T-helper 2 cell treated with Interferon-gamma antibody and Interleukin-4, amounts not matched to agents 5 μg/mL and 100 μg/mL, for 36 hours (primary cell): ENCODE measurements around the gene CBLN3.
"Not testable (repeated sequence)": the region's sequence is repeated elsewhere in the genome, so short reads cannot be mapped to it uniquely, and the experiment has no call there.

Experiments
- DNase-seq: peaks from one replicate; pipeline ENCODE4 v3.0.0; 2021; ENCODE audit warnings: low spot score
- H3K27ac Mint-ChIP-seq: one replicate; pipeline ENCODE4 v1.8.0; 2021; ENCODE audit warnings: mild to moderate bottlenecking, mixed read lengths
- H3K27me3 Mint-ChIP-seq: one replicate; pipeline ENCODE4 v1.8.0; 2021; ENCODE audit warnings: low read depth, mixed read lengths
- H3K36me3 Mint-ChIP-seq: one replicate; pipeline ENCODE4 v1.8.0; 2021; ENCODE audit warnings: low read depth, mixed read lengths
- H3K4me1 Mint-ChIP-seq: one replicate; pipeline ENCODE4 v1.8.0; 2021; ENCODE audit warnings: low read depth, mixed read lengths
- H3K4me3 Mint-ChIP-seq: one replicate; pipeline ENCODE4 v1.8.0; 2022; ENCODE audit warnings: mild to moderate bottlenecking, moderate library complexity, mixed read lengths
- H3K9me3 Mint-ChIP-seq: one replicate; pipeline ENCODE4 v1.8.0; 2021; ENCODE audit warnings: mixed read lengths

The CBLN3 gene

DNA sequence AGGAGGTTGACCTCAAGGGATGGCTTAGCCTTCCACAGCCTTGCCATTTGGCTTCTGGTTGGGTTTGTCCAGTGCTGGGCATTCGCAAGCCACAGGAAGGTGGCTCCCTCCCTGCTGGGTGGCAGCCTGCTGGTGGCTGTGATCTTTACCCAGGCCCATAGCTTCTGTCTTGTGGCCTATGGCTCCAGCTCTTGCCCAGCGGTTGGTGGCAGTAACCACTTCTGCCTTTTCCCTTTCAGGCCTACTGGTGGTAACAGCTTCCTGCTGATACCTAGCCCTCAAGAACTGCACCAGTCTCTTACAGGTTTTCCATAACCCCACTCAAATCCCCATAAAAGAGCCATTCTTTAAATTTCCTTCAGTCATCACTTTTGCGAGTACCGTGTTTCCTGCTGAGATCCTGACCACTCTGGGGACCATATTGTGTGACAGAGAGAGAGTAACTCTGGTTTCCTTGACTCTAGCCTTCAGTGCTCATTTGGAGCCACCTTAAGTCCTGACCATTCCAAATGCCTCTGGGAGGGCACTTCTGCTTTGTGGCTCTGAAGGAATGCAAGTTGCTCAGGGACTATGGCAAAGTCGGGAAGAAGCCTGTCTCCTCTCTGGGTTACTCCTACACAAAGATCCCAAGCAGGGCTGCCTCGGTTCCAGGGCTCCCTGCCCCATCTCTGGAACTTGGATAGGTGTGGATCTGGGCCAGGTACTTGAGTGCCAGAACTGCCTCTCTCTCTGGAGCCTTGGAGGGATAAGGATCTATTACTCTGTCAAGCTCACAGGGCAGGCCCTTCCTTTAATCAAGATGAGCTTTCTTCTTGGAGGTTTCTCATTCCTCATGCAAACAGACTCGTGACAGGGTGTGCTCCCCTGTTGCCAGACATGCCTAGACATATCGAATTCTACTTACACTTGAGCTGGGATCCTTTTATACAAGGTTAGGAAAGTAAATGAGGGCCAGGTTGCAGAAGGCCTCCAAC is 33.6 kb downstream of the CBLN3 start:
- Mint-ChIP-seq H3K36me3 (no peaks in the 10 kb centered on the region), H3K4me3 (no peak overlapping the region), H3K9me3 (no peaks in the 10 kb centered on the region), H3K27ac (no peak overlapping the region), H3K27me3 (peaks cover 42% of the 10 kb centered on the region), H3K4me1 (peaks cover 3% of the 10 kb centered on the region)
- no peak for DNase-seq

GRCh38 chr14:24394275-24394674 is 35.2 kb downstream of the CBLN3 start:
- Mint-ChIP-seq H3K4me1 (no peaks in the 10 kb centered on the region), H3K4me3 (no peak overlapping the region), H3K27ac (no peak overlapping the region), H3K36me3 (no peaks in the 10 kb centered on the region), H3K9me3 (no peaks in the 10 kb centered on the region), H3K27me3 (peaks cover 40% of the 10 kb centered on the region)
- DNase-seq: no peak

DNA sequence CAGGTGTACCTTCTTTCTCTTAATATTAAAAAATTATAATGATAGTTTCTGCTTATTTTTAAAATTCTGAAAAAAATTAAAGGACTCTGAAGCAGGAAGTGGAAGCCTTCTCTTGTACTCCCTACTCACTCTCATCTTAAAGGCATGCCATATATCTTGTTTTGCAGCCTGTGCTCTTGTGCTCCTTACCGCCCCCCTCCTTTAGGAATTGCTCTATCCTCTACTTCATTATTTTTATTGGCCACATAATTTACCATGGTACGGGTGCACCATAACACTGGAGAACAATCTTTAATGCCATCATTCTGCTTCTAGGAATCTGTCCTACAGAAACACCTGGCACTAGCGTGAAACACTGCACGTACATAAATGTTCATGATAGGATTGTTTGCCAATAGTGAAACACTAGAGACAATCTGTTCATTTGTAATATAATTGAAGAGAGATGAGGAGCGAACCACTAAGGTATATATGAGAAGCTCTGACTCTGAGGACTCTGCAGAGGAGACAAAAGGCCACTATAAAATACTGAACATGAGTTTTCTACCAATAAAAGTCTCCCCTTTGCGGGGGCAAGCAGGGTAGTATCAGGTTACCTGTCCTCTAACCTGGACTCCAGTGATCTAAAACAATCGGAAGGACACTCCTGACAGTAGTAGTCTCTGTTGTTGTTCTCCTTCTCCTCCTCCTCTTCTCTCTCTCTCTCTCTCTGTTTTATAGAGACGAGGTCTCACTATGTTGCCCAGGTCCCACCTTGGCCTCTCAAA is 37.0 kb downstream of the CBLN3 start:
- DNase-seq: no peak
- H3K27me3 Mint-ChIP-seq: peaks cover 44% of the 10 kb centered on the region
- no peaks in the 10 kb centered on the region for H3K36me3 Mint-ChIP-seq
- no peak overlapping the region for H3K27ac Mint-ChIP-seq
- H3K4me1 Mint-ChIP-seq: no peaks in the 10 kb centered on the region
- no peaks in the 10 kb centered on the region for H3K9me3 Mint-ChIP-seq
- no peak overlapping the region for H3K4me3 Mint-ChIP-seq

DNA sequence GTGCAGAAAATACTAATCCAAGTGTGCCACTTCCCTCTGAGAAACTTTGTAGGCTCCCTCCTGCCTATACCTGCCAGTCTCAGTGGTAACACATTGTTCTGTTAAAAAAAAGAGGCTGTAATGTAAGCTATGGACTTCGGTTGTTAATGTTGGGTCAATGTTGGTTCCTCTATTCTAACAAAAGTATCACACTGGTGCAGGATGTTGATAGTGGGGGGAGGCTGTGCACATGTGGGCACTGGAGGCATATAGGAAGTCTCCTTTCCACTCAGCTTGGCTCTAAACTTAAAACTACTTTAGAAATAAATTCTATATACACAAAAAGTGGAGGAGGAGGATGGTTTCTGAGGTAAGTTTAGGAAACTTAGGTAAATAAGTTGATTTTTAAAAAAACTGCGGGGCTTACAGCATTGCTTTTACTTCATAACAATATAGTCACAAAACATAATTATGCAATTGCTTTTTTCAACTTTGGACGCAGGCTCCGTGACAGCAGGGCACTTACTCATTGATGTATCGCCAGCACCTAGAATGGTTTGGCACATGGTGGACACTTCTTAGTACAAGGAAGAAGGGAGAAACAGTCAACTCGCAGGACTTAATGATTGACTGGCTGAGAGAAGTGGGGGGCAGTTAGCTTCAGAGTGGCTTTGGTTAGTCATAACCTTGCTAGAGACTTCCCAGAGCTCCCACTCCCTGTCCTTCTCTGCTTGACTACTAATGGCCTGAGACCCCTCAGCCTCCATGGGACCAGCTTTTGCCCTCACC is 38.6 kb downstream of the CBLN3 start:
- no peak overlapping the region for H3K27ac Mint-ChIP-seq
- no peaks in the 10 kb centered on the region for H3K36me3 Mint-ChIP-seq
- H3K27me3 Mint-ChIP-seq: peaks cover 33% of the 10 kb centered on the region
- no peaks in the 10 kb centered on the region for H3K9me3 Mint-ChIP-seq
- no peaks in the 10 kb centered on the region for H3K4me1 Mint-ChIP-seq
- DNase-seq: no peak
- no peak overlapping the region for H3K4me3 Mint-ChIP-seq

GRCh38 chr14:24389226-24389848 is 40.1 kb downstream of the CBLN3 start:
- Mint-ChIP-seq H3K4me3 (no peak overlapping the region), H3K9me3 (no peaks in the 10 kb centered on the region), H3K27me3 (peaks cover 31% of the 10 kb centered on the region), H3K4me1 (no peaks in the 10 kb centered on the region), H3K36me3 (no peaks in the 10 kb centered on the region), H3K27ac (no peak overlapping the region)
- DNase-seq: no peak

DNA sequence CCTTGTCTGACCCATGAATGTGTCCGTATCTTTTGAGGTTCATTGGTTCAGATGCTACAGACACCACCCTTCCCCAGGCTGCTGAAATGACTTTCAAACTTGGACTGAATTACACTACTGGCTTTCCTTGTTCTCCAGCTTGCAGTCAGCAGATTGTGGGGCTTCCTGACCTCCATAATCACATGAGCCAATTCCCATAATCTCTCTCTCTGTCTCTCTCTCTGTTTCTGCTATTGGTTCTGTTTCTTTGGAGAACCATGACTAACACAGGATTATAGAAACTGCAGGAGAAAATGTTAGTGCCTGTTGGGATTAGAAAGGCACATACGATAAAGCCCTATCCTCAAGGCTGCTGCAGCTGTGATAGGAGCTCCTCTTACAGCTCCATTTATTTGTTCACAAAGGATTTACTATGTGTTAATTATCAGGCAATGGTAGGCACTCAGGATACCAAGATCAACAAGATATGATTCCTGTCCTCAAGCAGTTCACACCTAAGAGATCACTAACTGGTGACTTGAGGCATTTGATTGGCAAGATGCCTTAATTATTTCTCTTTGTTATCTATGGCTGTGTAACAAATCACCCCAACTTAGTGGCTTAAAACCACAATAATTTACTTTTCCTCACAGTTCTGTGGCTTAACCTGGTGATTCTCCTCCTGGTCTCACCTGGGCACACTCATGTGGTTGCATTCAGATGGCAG is 40.8 kb downstream of the CBLN3 start:
- peaks cover 30% of the 10 kb centered on the region for H3K27me3 Mint-ChIP-seq
- no peak overlapping the region for H3K4me3 Mint-ChIP-seq
- no peak for DNase-seq
- no peaks in the 10 kb centered on the region for H3K9me3 Mint-ChIP-seq
- no peaks in the 10 kb centered on the region for H3K36me3 Mint-ChIP-seq
- H3K4me1 Mint-ChIP-seq: no peaks in the 10 kb centered on the region
- no peak overlapping the region for H3K27ac Mint-ChIP-seq

DNA sequence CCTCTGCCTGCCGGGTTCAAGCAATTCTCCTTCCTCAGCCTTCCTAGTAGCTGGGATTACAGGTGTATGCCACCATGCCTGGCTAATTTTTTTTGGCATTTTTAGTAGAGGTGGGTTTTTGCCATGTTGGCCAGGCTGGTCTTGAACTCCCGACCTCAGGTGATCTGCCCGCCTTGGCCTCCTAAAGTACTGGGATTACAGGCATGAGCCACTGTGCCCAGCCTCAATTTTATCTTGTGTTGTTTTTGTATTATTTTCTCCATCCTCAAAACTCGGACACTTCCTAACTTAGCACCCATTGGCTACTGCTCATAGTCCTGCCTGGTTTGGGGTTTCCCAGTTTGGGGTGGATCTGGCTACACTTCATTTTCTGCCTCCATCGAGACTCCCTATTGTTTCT is 41.9 kb downstream of the CBLN3 start:
- H3K27me3 Mint-ChIP-seq: peaks cover 31% of the 10 kb centered on the region
- not testable (repeated sequence) for H3K36me3 Mint-ChIP-seq, H3K4me1 Mint-ChIP-seq, H3K9me3 Mint-ChIP-seq, DNase-seq, H3K4me3 Mint-ChIP-seq, H3K27ac Mint-ChIP-seq

DNA sequence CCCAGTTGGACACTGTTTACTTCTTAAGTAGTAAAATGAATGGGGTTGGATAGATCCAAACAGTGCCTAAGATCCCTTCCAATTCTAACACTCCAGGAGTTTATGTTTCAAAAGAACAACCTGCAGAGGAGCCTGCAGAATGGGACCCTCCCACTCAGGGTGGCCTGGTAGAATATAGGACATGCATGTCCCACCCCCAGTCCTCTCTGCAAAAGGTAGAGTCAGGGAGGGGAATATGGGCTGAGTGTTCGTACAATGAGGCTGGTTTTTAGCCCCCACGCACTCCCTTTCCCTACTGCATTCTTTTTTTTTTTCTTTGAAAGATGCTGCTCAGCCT is 42.5 kb downstream of the CBLN3 start:
- H3K4me3 Mint-ChIP-seq: no peak overlapping the region
- no peaks in the 10 kb centered on the region for H3K9me3 Mint-ChIP-seq
- H3K4me1 Mint-ChIP-seq: no peaks in the 10 kb centered on the region
- peaks cover 32% of the 10 kb centered on the region for H3K27me3 Mint-ChIP-seq
- H3K36me3 Mint-ChIP-seq: no peaks in the 10 kb centered on the region
- H3K27ac Mint-ChIP-seq: no peak overlapping the region
- no peak for DNase-seq

DNA sequence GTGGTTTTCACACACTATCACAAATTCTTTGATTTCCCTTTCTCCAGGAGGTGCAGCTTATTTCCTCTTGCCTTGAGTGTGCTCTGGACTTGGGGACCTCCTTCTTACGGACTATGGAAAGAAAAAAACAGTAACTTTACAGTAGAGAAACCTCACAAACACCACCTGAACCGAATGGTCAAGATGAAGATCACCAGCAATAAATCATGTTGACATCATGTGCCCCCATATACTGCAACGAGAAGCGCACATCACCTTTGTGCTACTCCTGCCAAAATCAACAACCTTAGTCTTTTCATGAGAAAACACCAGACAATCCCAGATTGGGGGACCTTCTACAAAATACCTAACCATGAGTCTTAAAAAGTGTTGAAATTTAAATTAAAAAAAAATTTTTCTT is 43.9 kb downstream of the CBLN3 start:
- Mint-ChIP-seq H3K27me3 (peaks cover 22% of the 10 kb centered on the region), H3K36me3 (no peaks in the 10 kb centered on the region), H3K4me1 (no peaks in the 10 kb centered on the region), H3K4me3 (no peak overlapping the region), H3K27ac (no peak overlapping the region), H3K9me3 (no peaks in the 10 kb centered on the region)
- no peak for DNase-seq

GRCh38 chr14:24384169-24384568 is 45.3 kb downstream of the CBLN3 start:
- Mint-ChIP-seq H3K4me1 (no peaks in the 10 kb centered on the region), H3K36me3 (no peaks in the 10 kb centered on the region), H3K27ac (no peak overlapping the region), H3K27me3 (peaks cover 17% of the 10 kb centered on the region), H3K4me3 (no peak overlapping the region), H3K9me3 (no peaks in the 10 kb centered on the region)
- DNase-seq: no peak

- Mint-ChIP-seq H3K9me3 (no peaks in the 10 kb centered on the region), H3K36me3 (no peaks in the 10 kb centered on the region), H3K4me1 (no peaks in the 10 kb centered on the region), H3K4me3 (no peak overlapping the region), H3K27ac (no peak overlapping the region), H3K27me3 (peaks cover 10% of the 10 kb centered on the region)
- DNase-seq: no peak
Measured at GRCh38 chr14:24382064-24382371, 47.5 kb downstream of the CBLN3 start.

DNA sequence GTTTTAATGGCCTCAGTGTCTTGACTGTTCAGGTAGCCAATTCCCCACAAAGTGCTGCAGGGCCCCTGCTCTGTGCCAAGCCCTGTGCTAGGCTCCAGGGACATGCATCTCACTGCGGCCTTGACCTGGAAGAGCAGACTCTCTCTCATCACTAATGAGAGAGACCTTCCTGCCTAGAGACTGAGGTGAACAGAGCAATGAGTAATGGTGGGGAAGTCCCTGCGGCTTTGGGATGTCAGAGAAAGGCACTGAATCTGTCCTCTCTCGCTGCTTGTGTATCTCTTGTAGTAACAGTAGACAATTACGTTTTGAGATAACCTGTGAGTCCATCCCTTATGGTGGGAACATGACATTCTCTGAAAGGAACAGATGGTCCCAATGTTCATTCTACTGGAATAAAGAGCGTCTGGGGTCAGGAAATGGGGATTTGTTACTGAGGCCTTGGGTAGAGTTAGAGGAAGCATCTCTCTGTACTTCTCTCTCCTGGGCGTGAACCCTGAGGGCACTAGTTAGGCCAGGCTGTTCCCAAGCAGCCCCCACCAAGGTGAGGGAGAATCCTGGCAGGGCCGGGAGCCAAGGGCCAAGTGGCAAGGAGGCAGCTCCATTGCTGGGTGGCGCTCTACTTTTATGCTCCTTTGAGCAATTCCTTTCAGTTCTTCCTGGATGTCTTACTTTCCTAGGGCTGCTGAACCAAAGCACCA is 48.0 kb downstream of the CBLN3 start:
- Mint-ChIP-seq H3K4me3 (no peak overlapping the region), H3K4me1 (no peaks in the 10 kb centered on the region), H3K27ac (no peak overlapping the region), H3K27me3 (peaks cover 10% of the 10 kb centered on the region), H3K9me3 (no peaks in the 10 kb centered on the region), H3K36me3 (no peaks in the 10 kb centered on the region)
- no peak for DNase-seq
